Hepatocyte (in vitro differentiated cells): ENCODE measurements around the gene CT47C1.

ENCODE experiments used
- CTCF ChIP-seq: fragments of 200-600 bp; sonication (generic); IDR thresholded peaks from 2 replicates; pipeline ENCODE4 v1.5.1; 2016; ENCODE audit warnings: antibody characterized with exemption, mild to moderate bottlenecking; ENCODE audit not compliant: poor library complexity
- EZH2 ChIP-seq: fragments of 200-600 bp; sonication (generic); IDR thresholded peaks from 2 replicates; pipeline ENCODE4 v1.6.1; 2016; ENCODE audit warnings: antibody characterized with exemption, mild to moderate bottlenecking, borderline replicate concordance
- EZH2phosphoT487 ChIP-seq: fragments of 200-600 bp; sonication (generic); IDR thresholded peaks from one replicate; pipeline ENCODE4 v1.6.1; 2018; ENCODE audit warnings: antibody characterized with exemption, mild to moderate bottlenecking, low read depth, moderate library complexity; ENCODE audit not compliant: unreplicated experiment, severe bottlenecking

- TF ChIP-seq EZH2phosphoT487 = no peak
- no peak for TF ChIP-seq CTCF
- no peak for TF ChIP-seq EZH2
These were observed 34.4 kb downstream of the CT47C1 start for GRCh38 chrX:119107206-119107605.
